Progenitor cell of endocrine pancreas (in vitro differentiated cells): ENCODE measurements around the gene PDE9A. TPM values are rescaled to one million over a fixed set of nuclear protein-coding genes. Genes with fewer than 3 reads are reported as not detected.

ENCODE experiments used
- DNase-seq: peaks from one replicate; pipeline ENCODE4 v3.0.0; 2021; ENCODE audit warnings: low spot score; ENCODE audit not compliant: unreplicated experiment
- H3K27ac Mint-ChIP-seq: 2 replicates; pipeline ENCODE4 v1.8.0; 2021; ENCODE audit warnings: mild to moderate bottlenecking, moderate library complexity, mixed read lengths
- H3K27me3 Mint-ChIP-seq: 2 replicates; pipeline ENCODE4 v1.8.0; 2021; ENCODE audit warnings: mixed read lengths
- H3K36me3 Mint-ChIP-seq: 2 replicates; pipeline ENCODE4 v1.8.0; 2022; ENCODE audit warnings: mixed read lengths; ENCODE audit not compliant: insufficient read depth
- H3K4me1 Mint-ChIP-seq: 2 replicates; pipeline ENCODE4 v1.8.0; 2021; ENCODE audit warnings: low read depth, mixed read lengths
- H3K4me3 Mint-ChIP-seq: 2 replicates; pipeline ENCODE4 v1.8.0; 2021; ENCODE audit warnings: low read depth, mild to moderate bottlenecking, moderate library complexity, mixed read lengths
- H3K9me3 Mint-ChIP-seq: 2 replicates; pipeline ENCODE4 v1.8.0; 2021; ENCODE audit warnings: low read depth, mixed read lengths
- total RNA-seq: library from RNA; stranded (reverse); gene quantifications from 2 replicates; pipeline ENCODE4 v1.2.1, GENCODE V29; 2021
- TF ChIP-seq, protein P1 (sequence below): fragments of 200-600 bp; sonication (generic); IDR thresholded peaks from one replicate; pipeline ENCODE4 v1.5.0; 2021; ENCODE audit warnings: antibody characterized with exemption, mild to moderate bottlenecking; ENCODE audit not compliant: unreplicated experiment

The PDE9A gene
- total RNA-seq, 1 donor from 2014 or later, result 57.0 TPM

DNA sequence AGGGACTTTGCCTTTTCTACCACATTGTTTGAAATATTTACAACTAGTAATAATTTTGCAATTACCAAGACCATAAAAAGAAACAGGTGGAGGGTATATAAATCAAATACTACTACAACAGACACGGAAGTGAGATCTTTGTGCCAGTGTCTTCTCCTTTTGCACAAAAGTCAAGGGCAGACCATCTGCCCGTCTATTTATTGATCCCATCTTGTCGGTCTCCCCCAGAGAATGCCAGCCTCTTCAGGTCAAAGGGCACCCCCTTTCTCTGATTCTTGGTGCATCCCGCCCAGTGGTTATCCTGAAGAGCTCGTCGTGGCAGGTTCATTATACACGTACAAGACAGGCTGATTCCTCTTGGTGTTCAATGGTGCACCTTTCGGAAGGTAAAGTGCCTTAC lies 4.8 kb upstream of the PDE9A start:
- Mint-ChIP-seq H3K36me3 (no peaks in the 10 kb centered on the region), H3K27ac (no peak overlapping the region), H3K4me1 (peaks cover 13% of the 10 kb centered on the region), H3K4me3 (no peak overlapping the region), H3K27me3 (peaks cover 6% of the 10 kb centered on the region), H3K9me3 (no peaks in the 10 kb centered on the region)
- TF ChIP-seq, protein P1, sequence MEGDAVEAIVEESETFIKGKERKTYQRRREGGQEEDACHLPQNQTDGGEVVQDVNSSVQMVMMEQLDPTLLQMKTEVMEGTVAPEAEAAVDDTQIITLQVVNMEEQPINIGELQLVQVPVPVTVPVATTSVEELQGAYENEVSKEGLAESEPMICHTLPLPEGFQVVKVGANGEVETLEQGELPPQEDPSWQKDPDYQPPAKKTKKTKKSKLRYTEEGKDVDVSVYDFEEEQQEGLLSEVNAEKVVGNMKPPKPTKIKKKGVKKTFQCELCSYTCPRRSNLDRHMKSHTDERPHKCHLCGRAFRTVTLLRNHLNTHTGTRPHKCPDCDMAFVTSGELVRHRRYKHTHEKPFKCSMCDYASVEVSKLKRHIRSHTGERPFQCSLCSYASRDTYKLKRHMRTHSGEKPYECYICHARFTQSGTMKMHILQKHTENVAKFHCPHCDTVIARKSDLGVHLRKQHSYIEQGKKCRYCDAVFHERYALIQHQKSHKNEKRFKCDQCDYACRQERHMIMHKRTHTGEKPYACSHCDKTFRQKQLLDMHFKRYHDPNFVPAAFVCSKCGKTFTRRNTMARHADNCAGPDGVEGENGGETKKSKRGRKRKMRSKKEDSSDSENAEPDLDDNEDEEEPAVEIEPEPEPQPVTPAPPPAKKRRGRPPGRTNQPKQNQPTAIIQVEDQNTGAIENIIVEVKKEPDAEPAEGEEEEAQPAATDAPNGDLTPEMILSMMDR, result no peak
- no peak for DNase-seq

DNA sequence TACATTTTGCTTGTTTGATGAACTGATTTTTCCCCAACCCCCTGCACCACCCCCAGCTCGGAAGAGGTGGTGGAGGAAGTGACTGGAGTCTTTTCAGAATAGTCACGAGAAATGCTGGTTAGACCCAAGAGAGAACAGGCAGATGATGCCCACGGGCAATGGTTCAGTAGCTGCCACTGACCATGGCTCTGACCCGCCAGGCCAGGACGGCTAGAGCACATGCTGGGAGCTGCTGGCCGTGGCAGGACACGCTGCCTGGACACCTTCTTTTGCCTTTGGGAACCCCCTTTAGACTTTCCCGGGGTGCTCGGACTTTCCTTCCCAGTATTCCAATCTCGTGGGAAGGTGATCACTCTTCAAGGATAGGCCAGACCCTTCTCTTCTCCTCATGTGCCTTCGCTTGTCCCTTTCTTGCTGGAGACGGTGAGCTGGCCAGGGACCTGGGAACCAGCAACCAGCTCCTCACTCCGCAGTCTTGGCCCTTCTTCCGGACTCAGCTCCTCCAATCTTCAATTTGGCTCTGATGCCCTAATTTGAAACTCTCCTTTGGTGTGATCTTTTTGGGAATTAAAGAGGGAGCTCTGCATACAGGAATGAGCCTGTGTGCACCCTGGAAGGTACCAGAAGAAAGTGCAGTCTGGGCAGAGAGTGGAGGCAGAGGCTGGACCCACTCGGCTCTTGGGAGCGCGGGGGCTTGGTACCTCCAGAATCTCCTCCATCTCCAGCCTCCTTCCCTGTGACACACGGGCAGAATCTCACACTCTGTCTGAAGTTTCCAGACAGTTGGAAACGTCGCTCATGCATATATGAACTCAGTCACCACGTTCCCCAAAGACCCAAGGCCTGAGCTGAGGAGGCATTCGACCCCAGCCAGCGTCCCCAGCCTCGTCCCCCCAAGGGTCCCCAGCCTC lies 4.0 kb upstream of the PDE9A start:
- peaks cover 6% of the 10 kb centered on the region for H3K27me3 Mint-ChIP-seq
- no peak overlapping the region for H3K4me3 Mint-ChIP-seq
- TF ChIP-seq, protein P1, result no peak
- no peak for DNase-seq
- peaks cover 6% of the 10 kb centered on the region for H3K4me1 Mint-ChIP-seq
- H3K36me3 Mint-ChIP-seq, result no peaks in the 10 kb centered on the region
- peak overlapping the region; percentile 80 for H3K27ac Mint-ChIP-seq
- no peaks in the 10 kb centered on the region for H3K9me3 Mint-ChIP-seq

DNA sequence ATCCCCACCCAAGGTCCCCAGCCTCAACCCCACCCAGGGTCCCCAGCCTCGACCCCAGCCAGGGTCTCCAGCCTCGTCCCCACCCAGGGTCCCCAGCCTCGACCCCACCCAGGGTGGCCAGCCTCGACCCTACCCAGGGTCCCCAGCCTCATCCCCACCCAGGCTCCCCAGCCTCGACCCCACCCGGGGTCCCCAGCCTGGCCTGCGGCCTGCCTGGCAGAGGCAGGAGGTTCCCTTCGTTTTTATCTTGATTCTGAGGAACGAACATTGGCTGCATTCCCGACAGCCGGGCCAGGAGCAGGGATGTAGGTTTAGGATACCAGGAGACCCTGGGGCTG lies 3.4 kb upstream of the PDE9A start:
- Mint-ChIP-seq H3K4me1 (peaks cover 11% of the 10 kb centered on the region), H3K27me3 (peaks cover 6% of the 10 kb centered on the region), H3K36me3 (no peaks in the 10 kb centered on the region), H3K4me3 (no peak overlapping the region), H3K9me3 (no peaks in the 10 kb centered on the region), H3K27ac (no peak overlapping the region)
- no peak for DNase-seq
- TF ChIP-seq, protein P1, result no peak

DNA sequence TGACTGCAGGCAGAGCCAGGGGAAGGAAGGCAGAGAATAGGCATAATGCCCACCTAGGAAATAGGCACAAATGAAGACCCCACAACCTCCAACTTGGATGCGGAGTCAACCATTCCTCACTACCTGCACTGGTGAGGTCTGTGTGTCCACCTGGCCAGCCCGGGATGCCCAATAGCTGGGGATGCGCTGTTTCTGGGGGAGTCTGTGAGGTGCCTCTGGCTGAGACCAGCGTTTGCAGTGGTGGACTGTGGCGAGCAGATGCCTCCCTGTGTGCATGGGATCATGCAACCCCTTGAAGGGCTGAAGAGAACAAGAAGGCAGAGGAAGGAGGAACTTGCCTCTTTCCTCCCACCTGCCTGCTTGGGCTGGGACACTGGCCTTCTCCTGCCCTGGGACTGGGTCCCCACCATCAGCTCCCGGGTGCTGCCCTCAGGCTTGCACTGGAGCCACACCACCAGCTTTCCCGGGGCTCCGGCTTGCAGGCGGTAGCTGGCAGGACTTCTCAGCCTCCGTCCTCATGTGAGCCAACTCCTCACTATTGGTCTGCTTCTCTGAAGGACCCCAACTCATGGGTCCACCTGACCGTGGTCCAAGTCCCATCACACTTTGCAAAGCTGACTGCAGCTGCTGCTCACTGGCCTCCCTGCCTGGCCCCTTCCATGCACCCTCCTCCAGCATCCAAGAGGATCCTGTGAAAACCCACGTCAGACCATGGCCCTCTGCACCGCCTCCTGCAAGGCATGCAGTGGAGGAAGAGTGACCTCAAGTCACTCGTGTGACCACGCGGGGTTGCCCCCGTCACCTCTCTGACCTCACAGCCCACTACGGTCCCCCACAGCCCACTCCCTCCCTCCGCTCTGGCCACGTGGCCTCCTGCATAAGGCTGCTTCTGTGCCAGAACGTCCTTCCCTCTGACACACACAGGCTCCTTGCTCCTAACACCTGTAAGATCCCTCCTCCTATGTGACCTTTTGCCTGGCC lies 2.7 kb upstream of the PDE9A start:
- TF ChIP-seq, protein P1, result no peak
- no peak for DNase-seq
- Mint-ChIP-seq H3K36me3 (no peaks in the 10 kb centered on the region), H3K4me3 (no peak overlapping the region), H3K27me3 (peaks cover 6% of the 10 kb centered on the region), H3K4me1 (peaks cover 19% of the 10 kb centered on the region), H3K27ac (peak overlapping the region; percentile 2), H3K9me3 (no peaks in the 10 kb centered on the region)
